ENCODE results near the gene WTAP.
A peak's percentile ranks its signal among the peaks of the same experiment; 100 is the strongest.
"Not testable (repeated sequence)": the region's sequence is repeated elsewhere in the genome, so short reads cannot be mapped to it uniquely, and the experiment has no call there.

Gene WTAP

DNA sequence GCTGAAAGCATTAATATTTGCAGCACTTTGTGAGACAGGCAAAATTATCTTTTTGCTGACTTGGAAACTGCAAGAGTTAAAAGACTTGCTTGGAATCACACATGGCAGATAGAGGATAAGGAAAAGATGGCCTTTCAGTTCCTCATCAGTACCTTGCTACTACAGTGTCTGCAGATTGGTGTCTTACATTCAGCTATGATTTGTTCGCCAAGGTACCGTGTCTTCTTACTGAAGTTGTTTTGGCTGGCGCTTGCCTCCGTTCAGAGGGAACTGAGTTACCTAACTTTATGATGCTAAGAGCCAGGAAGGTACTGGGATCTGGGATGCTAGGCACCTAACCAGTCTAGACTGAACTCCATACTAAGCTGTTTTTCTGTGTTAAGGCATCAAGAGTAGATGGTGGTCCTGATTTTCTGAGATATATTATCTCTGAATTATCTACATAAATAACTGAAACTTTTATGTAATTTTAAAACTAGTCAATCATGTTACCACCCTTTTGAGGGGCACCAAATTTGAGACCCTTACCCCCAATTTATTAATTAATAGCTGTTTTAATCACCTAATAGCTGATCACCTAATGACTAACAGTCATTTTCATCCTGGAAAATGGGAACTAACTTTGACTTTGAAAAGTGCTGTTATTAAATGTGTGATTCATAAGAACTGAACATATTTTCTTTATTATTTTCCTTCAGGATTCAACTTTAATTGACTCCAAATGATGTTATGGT, 2.5 kb downstream of the WTAP start:
- DNase-seq: no peak

DNA sequence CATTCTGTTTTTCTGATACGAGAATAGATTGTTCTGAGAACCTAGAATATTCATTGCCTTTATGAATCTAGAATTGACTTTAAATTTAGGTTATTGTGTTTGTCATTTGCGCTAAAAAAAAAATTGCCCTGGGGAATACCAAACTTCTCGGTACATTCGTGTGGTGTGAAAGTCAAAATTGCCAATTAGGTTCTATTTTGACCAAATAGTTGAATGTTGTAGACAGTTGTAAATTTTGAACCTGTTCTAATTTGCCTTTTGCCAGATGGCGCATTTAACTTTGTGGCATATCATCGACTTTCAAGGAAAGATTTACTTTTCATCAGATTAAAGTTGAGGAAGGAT, 3.0 kb downstream of the WTAP start:
- DNase-seq: no peak

DNA sequence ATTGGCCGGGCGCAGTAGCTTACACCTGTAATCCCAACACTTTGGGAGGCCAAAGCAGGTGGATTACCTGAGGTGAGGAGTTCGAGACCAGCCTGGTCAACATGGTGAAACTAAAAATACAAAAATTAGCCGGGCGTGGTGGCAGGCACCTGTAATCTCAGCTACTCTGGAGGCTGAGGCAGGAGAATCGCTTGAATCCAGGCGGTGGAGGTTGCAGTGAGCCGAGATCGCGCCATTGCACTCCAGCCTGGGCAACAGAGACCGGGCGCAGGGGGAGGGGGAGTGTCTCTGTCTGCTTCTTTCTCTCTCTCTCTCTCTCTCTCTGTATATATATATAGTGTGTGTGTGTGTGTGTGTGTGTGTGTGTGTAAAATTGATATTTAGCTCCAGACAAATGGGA, 5.2 kb downstream of the WTAP start:
- DNase-seq: not testable (repeated sequence)

DNA sequence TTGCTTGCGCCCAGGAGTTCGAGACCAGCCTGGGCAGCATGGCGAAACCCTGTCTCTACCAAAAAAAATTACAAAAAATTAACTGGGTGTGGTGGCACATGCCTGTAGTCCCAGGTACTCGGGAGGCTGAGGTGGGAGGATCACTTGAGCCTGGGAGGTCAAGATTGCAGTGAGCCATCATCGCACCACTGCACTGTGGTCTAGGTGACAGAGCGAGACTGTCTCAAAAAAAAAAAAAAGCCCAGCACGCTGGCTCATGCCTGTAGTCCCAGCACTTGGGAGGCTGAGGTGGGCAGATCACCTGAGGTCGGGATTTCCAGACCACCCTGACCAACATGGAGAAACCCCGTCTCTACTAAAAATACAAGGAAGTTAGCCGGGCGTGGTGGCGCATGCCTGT, 6.1 kb downstream of the WTAP start:
- DNase-seq: not testable (repeated sequence)

DNA sequence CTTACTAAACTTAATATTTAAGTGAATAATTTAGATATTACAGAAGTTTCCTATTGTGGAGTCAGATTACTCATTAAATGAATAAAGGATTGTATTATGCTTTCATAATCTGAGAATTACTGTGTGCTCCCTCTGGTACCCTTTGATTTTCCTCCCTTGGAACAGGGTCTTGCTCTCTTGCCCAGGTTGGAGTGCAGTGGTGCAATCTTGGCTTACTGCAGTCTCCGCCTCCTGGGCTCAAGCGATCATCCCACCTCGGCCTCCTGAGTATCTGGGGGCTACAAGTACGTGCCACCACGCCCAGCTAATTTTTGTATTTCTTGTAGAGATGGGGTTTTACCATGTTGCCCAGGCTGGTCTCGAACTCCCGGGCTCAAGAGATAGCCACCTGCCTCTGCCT, 9.6 kb downstream of the WTAP start:
- no peak for DNase-seq

DNA sequence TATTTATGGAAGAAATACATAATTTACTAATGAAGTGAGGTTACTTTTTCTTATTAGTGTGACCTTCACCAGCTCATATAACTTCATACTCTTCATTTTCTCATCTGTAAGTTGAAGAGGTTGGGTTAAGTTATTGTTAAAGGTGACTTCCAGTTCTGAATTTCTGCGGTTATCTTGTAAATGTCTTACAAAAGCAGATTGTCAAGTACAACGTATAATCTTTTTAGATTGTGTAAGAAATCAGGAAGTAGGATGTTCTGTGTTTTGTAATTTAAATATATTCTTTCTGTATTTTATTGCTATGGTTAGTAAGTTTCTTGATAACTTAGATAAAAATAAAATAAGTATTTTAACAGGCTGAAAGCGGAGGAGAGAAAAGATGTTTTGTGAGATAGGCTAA, 12.0 kb downstream of the WTAP start:
- no peak for DNase-seq

DNA sequence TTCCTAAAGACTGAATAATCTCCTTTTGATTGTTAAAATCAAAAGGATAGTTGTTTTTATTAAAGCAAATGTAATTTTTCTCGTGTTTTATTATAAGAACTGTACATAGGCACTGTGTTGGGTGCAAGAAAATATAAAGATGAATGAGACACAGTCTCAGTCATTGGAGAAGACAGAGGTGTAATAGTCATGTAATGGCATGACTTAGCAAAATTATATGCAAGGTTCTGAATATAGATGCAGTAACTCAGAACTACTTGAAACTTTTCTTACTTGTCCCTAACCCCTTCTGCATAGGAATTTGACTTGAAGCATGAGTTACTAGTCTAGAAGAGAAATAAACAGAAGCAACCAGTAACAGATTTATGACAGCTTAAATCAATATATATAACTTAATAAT, 14.9 kb downstream of the WTAP start:
- no peak for DNase-seq

DNA sequence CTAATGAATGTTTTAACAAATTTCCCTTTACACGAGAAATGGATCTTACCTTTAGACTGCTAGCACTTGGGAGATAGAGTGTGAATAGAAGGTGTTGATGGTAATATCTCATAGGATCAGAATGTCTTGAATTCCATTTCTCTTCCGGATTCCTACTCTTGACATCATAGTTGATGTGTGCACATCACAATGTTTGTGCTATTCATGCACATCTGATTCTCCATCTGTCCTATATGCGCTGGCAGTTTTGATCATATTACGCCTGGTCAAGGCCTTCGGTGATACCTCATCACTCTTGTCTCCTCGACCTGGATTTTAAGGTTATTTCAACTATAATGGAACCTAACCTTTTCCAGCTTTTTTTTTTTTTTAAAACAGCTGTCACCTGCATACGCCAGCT, 17.8 kb downstream of the WTAP start:
- no peak for DNase-seq

DNA sequence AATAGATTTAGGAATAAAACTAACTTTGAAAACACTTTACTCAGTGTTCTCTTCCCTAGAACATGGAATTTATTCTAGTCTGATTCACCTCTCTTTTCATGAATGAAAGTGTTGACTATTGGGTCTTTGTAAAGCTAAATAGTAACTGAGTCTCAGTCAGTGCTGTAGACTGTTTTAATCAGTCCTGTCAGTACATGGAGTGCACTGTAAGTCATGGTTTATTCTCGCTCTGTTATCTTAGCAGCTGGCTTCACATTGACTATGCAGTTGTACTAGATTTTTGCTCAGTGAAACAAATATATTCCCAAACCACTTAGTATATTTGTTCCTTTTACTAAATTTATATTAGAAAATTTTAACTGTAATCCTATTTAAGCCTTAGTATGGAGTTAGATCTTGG, 19.5 kb downstream of the WTAP start:
- no peak for DNase-seq

DNA sequence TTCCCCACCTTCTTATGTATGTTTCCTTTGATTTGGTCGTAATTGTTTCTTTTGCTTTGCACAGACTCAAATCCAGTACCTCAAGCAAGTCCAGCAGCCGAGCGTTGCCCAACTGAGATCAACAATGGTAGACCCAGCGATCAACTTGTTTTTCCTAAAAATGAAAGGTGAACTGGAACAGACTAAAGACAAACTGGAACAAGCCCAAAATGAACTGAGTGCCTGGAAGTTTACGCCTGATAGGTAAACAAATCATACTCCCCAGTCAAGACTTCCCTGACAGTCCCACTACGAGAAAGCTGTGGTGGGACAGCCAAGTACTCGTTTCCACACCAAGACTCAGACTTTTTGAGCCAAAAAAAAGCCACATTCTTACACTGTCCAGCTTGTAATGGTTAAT, 20.8 kb downstream of the WTAP start:
- not testable (repeated sequence) for DNase-seq

DNA sequence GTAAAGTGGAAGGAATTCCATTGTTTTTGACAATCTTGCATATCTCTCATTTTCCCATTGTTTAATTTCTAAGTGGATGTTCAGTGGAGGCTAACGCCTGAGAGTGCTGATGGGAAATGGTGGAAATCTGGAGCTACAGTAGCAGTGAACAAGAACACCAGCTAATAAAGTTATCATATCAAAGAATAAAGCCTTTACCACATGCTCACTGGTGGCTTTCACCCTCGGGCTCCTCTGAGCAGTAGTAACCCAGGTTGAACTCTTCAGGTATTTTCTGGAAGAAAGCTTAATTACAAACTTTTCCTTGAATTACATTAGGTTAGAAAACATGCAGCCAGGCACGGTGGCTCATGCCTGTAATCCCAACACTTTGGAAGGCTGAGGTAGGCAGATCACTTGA, 24.1 kb downstream of the WTAP start:
- DNase-seq: no peak

DNA sequence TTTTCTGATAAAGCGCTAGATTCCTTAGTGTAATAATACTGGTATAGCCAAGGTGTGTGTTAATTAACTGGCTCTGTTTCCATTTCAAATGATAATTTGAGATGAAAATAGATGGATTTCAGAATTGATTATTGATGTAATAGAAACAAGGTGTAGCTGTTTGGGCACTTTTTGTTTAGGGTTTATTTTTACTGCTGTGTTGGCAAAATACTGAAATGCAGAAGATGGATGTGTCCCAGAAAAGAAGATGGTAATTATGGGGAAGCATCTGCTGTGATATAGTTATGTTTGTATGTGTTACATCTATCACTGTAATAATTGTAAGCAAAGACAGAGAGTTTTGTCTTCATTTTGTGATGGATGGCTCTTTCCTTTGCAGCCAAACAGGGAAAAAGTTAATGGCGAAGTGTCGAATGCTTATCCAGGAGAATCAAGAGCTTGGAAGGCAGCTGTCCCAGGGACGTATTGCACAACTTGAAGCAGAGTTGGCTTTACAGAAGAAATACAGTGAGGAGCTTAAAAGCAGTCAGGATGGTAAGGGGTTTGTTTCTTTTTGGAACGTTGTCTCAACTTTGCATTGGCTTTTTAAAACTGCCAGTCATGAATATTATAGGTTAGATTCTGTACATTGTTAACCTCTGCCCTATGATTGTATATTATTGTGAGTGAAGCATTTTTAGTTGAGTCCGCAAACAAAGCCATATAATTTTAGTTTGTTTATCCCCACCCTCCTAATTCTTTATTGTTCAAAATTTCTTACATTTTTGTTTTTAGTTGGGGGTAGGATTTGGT, 26.0 kb downstream of the WTAP start:
- no peak for DNase-seq

DNA sequence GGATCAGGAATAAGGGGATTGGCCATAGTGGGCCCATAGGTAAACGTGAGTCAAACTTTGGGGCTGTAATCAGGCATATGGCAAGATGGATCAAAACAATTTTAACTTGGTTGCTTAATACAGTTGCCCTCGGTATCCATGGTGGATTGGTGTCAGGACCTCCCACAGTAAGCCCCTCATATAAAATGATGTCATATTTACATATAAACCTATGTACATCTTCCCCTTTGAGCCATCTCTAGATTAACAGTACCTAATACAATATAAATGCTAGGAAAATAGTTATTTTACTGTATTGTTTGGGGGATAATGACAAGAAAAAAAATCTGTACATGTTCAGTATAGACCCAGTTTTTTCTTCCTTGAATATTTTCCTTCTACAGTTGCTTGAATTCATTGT, 27.1 kb downstream of the WTAP start:
- no peak for DNase-seq

DNA sequence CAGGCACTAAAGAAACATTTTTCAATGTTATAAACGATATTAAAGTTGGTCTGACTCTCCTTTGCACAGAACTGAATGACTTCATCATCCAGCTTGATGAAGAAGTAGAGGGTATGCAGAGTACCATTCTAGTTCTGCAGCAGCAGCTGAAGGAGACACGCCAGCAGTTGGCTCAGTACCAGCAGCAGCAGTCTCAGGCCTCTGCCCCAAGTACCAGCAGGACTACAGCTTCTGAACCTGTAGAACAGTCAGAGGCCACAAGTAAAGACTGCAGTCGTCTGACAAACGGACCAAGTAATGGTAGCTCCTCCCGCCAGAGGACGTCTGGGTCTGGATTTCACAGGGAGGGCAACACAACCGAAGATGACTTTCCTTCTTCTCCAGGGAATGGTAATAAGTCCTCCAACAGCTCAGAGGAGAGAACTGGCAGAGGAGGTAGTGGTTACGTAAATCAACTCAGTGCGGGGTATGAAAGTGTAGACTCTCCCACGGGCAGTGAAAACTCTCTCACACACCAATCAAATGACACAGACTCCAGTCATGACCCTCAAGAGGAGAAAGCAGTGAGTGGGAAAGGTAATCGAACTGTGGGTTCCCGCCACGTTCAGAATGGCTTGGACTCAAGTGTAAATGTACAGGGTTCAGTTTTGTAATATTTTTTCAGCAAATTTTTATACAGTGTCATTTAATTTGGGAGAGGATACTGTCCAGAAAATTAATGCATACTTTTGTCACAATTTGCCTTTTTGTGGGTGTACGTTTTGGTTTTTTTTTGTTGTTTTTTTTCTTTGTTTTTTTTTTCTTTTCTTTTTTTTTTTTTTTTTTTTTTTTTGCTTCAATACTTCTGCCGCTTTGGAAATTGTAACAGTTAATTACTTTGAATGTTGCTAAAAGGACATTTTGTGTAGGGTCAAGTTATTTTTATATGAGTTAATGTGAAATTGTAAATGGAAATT, 27.9 kb downstream of the WTAP start:
- DNase-seq: no peak

DNA sequence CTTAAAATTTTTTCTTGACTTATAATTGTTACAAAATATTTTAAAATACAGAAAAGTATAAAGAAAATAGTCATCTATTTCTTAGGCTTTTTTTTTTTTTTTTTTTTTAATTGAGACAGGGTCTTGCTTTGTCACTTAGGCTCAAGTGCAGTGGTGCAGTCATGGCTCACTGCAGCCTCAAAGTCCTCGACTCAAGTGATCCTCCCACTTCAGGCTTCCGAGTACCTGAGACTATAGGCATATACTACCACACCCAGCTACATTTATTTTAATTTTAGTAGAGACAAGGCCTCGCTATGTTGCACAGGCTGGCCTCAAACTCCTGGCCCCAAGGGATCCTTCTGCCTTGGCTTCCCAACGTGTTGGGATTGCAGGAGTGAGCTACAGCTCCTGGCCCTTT, 29.2 kb downstream of the WTAP start:
- DNase-seq: no peak

DNA sequence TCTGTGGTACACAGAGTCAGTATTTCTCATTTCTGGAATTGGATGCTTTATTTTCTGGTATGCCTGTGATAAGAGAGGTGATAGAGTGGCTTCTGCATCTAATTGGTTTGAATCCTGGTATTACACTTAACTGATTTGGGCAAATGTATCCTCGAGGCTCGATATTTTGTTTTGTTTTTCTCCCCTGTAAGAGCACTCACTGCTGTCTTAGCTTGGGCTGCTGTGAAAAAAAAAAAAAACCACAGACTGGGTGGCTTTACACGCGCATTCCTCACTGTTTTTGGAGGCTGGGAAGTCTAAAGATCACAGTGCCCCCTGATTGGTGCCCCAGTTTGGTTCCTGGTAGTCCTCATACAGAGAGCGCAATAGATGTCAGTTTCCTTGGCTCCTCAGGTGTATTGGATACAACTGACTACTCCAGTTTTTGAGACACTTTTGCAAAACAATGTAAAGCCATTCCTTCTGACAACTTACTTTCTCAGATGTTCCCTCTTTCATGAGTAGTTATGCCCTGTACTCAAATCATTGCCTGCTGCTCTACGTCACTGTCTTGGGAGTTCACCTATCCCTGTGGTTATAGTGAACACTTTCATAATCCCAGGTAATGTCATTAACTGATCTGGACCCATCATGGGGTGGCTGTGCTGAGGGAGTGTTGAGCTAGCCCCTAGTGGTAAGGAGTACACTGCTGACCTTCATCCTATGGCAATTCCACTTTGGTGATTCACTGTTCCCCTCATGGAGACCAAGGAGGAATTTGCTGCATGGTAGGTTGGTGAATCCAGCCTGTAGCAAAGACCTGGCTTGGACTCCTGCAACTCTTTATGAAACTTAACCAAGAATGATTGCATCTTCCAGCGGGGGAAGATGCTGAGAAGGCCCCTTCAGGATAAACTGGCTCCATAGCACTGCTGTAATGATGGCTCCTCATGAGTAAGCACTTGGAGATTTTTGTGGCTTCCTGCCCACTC, 31.0 kb downstream of the WTAP start:
- no peak for DNase-seq

DNA sequence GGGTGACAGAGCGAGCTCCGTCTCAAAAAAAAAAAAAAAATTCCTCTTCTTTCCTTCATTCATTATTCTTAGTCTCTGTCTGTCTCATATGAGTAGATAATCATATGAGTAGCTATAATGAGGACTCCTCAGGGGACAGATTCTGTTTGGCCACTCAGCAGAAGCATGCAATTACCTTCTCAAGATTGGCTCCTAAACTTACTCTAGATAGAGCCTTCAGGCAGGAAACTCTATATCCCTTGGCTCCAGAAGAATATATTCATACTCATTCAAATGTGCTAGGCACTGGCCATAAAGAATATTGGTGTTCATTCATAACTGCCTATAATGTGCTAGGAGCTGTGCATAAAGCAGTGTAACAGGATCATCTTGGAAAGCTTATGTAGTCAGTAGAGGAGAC, 32.3 kb downstream of the WTAP start:
- DNase-seq: no peak

DNA sequence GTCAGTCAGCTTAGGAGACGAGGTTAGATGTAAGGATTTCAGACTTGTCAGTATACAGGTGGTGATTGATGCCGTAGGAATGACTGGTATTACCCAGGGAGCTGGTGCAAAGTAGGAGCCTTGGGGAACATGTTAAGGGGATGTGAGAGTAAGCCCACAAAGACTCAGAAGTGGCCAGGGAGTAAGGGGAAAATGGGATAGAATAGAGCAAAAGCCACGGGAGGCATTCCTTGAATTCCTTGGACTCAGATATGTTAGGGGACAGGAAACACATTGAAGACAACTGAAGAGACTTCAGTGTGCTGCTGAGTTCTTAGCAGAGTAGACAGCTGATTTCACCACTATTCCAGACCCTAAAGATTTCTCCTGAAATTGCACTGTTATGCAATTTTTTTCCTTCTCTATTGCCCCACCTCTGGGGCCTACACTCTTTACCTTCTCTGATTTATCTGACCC, 33.3 kb downstream of the WTAP start:
- DNase-seq: no peak

DNA sequence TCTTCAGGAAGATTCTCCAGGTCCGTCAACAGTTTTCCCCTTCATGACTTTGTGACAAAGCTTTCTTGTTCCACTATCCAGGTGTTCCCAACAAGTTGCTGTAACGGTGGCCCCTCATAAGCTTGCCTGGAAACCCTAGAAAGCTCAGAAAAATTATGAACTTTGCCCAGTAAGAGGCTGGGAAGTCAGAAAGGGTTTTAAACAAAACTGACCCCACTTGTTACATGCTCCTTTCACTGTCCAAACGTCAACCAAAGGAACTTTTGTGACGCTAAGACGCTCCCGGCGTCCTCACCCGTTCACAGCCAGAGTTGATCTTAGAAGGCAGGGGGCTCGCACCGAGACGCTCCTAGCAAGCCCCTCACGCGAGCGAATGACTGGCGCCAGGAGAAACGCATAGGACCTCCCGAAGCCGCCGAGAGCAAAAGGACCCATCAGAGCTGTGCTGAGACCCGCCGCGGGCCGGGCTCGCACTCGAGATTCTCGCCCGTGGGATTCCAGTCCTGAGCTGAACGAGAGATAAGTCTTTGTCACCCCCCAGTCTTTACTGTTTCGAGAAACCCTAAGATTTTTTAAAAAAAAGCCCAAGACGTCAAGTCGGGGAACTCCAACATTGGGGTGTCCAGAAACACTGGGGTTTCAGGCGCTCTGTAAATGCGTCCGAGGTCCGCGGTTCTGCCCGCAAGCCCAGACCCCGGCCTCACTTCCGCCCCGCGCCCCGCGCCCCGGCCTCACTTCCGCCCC, 34.0 kb downstream of the WTAP start:
- no peak for DNase-seq

DNA sequence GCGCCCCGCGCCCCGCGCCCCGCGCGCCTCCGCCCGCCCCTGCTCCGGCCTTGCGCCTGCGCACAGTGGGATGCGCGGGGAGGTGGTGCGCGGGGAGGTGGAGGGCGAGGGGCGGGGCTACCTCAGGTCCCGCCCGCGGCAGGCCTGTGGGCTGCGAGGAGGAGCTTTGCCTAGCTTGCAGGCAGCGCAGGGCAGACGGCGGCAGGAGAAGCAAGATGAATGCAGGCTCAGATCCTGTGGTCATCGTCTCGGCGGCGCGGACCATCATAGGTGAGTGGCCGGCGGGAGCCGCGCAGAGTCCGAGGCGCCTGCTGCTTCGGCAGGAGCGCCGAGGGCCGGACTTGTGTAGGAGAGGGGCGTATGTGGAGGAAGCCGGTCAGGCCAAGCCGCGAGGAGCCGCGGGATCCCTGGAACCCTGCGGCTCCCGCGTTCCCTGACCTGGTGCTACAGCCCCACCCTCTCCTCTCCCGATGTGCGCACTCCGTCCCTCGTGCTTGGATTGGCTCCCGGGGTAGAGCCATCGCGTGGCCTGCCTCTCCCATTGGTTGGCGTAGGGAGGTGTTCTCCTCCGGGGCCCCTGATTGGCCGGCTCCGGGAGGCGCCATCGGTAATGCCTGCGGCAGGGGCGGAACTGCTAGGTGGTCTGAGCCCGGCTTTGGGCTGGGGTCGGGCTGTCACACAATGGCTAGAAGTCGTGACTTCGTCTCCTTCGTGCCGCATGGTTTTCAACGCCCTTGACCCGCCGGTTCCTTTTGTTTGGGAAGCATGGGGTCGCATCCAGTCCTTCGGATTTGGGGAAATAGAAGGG, 34.8 kb downstream of the WTAP start, which contains the start of gene ACAT2:
Gene ACAT2 (plus strand): TSS at position 173 of the 808 bp plus-strand sequence. CDS start 43 bp downstream, at position 216.
- peak; percentile 92 for DNase-seq

Measured in NCI-H526 treated with DMSO at 0.1 percent for 48 hours (cell line).